Parathyroid adenoma (tissue), 2 donors: ENCODE results near the gene PLG.

Source experiments
- H2AFZ ChIP-seq: fragments of 300-600 bp; sonication (generic); one replicate; pipeline ENCODE4 v1.7.0; 2017; ENCODE audit warnings: antibody characterized with exemption, mild to moderate bottlenecking
- H3K27ac ChIP-seq: fragments of 300-600 bp; sonication (generic); one replicate; pipeline ENCODE4 v1.7.0; 2017
- H3K27me3 ChIP-seq: fragments of 300-600 bp; sonication (generic); one replicate; pipeline ENCODE4 v1.7.0; 2017; ENCODE audit warnings: low read length; ENCODE audit not compliant: control insufficient read depth, insufficient read depth
- H3K36me3 ChIP-seq: fragments of 300-600 bp; sonication (generic); one replicate; pipeline ENCODE4 v1.7.0; 2017; ENCODE audit warnings: low read length; ENCODE audit not compliant: control insufficient read depth, insufficient read depth
- H3K4me1 ChIP-seq: fragments of 300-600 bp; sonication (generic); one replicate; pipeline ENCODE4 v1.7.0; 2017; ENCODE audit warnings: control low read depth
- H3K4me2 ChIP-seq: fragments of 300-600 bp; sonication (generic); one replicate; pipeline ENCODE4 v1.7.0; 2017; ENCODE audit warnings: low read length
- H3K4me3 ChIP-seq: fragments of 300-600 bp; sonication (generic); one replicate; pipeline ENCODE4 v1.7.0; 2017; ENCODE audit warnings: low read depth, low read length
- H3K79me2 ChIP-seq: fragments of 300-600 bp; sonication (generic); one replicate; pipeline ENCODE4 v1.7.0; 2017; ENCODE audit warnings: control low read depth
- H3K9ac ChIP-seq: fragments of 300-600 bp; sonication (generic); one replicate; pipeline ENCODE4 v1.7.0; 2017; ENCODE audit warnings: mild to moderate bottlenecking
- H3K9me3 ChIP-seq: fragments of 300-600 bp; sonication (generic); one replicate; pipeline ENCODE4 v1.7.0; 2017; ENCODE audit warnings: low read length; ENCODE audit not compliant: control insufficient read depth
- CTCF ChIP-seq: fragments of 300-600 bp; sonication (generic); IDR thresholded peaks from one replicate; pipeline ENCODE4 v1.7.0; 2017; ENCODE audit warnings: antibody characterized with exemption, mild to moderate bottlenecking
- donor health status: primary hyperparathyroidism.

PLG gene

GRCh38 chr6:160755165-160755564, 53.1 kb downstream of the PLG start:
- H3K27ac ChIP-seq = no peak overlapping the region
- no peaks in the 10 kb centered on the region for H3K9me3 ChIP-seq
- H3K4me1 ChIP-seq = no peaks in the 10 kb centered on the region
- H3K79me2 ChIP-seq = no peaks in the 10 kb centered on the region
- no peaks in the 10 kb centered on the region for H3K36me3 ChIP-seq
- no peak overlapping the region for H3K9ac ChIP-seq
- H3K4me3 ChIP-seq = no peak overlapping the region
- H2AFZ ChIP-seq = no peak overlapping the region
- no peak overlapping the region for H3K4me2 ChIP-seq
- no peak for TF ChIP-seq CTCF
- H3K27me3 ChIP-seq = no peaks in the 10 kb centered on the region

GRCh38 chr6:160756021-160756420, 54.0 kb downstream of the PLG start:
- no peaks in the 10 kb centered on the region for H3K9me3 ChIP-seq
- H3K4me1 ChIP-seq = no peaks in the 10 kb centered on the region
- no peaks in the 10 kb centered on the region for H3K36me3 ChIP-seq
- H3K27ac ChIP-seq = no peak overlapping the region
- H3K9ac ChIP-seq = no peak overlapping the region
- no peak overlapping the region for H2AFZ ChIP-seq
- no peak for TF ChIP-seq CTCF
- H3K27me3 ChIP-seq = no peaks in the 10 kb centered on the region
- no peak overlapping the region for H3K4me2 ChIP-seq
- no peaks in the 10 kb centered on the region for H3K79me2 ChIP-seq
- H3K4me3 ChIP-seq = no peak overlapping the region

GRCh38 chr6:160756871-160757270, 54.8 kb downstream of the PLG start:
- TF ChIP-seq CTCF = no peak
- no peaks in the 10 kb centered on the region for H3K79me2 ChIP-seq
- no peak overlapping the region for H2AFZ ChIP-seq
- no peaks in the 10 kb centered on the region for H3K36me3 ChIP-seq
- H3K27ac ChIP-seq = no peak overlapping the region
- H3K4me3 ChIP-seq = no peak overlapping the region
- no peak overlapping the region for H3K9ac ChIP-seq
- no peaks in the 10 kb centered on the region for H3K27me3 ChIP-seq
- H3K9me3 ChIP-seq = no peaks in the 10 kb centered on the region
- H3K4me2 ChIP-seq = no peak overlapping the region
- no peaks in the 10 kb centered on the region for H3K4me1 ChIP-seq

GRCh38 chr6:160764847-160765246, 62.8 kb downstream of the PLG start:
- H2AFZ ChIP-seq = no peak overlapping the region
- H3K27me3 ChIP-seq = no peaks in the 10 kb centered on the region
- no peak overlapping the region for H3K9ac ChIP-seq

More at GRCh38 chr6:160764847-160765246, 62.8 kb downstream of the PLG start:
- Histone ChIP-seq H3K4me3 (no peak overlapping the region), H3K79me2 (no peaks in the 10 kb centered on the region), H3K4me2 (no peak overlapping the region), H3K36me3 (no peaks in the 10 kb centered on the region), H3K9me3 (no peaks in the 10 kb centered on the region), H3K27ac (no peak overlapping the region), H3K4me1 (no peaks in the 10 kb centered on the region)
- no peak for TF ChIP-seq CTCF
